Activated CD4-positive, alpha-beta T cell treated with anti-CD3 and anti-CD28 coated beads for 48 hours (primary cell): Measurements from ENCODE around the gene DCC.

Experiments used
- DNase-seq: peaks from one replicate; pipeline ENCODE4 v3.0.0-alpha.2; 2020

The DCC gene

DNA sequence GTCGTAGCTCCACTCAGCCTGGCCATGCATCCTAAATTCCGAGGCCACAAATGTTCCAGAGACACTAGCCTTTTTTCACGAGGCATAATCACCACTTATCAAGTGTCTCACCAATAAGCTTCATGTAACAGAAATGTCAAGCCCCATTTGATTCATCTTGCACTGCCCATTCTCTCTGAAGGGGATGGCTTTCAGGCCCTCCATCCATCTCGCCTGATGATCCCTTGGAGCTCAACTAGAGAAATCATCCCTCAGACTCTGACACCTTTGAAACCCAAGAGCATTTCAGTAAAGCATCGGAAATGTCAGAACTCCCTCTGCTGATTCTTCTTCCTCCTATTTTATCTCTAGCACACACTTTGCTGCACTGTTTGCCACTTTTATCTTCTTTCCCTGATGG is 91.7 kb downstream of the DCC start:
- no peak for DNase-seq

DNA sequence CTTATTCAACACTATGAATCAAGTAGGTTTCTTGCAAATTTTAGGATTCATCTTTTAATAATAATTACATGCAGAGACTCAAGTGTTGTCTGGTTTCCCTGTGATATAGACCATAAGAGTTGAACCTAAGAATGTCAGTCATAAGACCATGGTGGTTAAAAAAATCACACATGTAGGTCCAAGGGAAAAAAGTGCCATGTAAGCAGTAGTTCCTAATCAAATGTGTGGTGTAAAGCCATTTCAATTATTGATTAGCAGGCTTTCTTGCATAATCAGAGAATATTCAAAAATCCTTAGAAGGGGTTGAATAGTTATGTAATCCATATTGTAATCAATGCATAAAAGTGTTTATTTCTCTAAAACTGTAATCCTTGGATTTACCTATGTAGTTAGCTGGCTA is 93.8 kb downstream of the DCC start:
- no peak for DNase-seq

- DNase-seq: no peak
Measured at GRCh38 chr18:52435301-52435700, 95.3 kb downstream of the DCC start.

- DNase-seq: no peak
Measured at GRCh38 chr18:52437161-52437560, 97.2 kb downstream of the DCC start.

DNA sequence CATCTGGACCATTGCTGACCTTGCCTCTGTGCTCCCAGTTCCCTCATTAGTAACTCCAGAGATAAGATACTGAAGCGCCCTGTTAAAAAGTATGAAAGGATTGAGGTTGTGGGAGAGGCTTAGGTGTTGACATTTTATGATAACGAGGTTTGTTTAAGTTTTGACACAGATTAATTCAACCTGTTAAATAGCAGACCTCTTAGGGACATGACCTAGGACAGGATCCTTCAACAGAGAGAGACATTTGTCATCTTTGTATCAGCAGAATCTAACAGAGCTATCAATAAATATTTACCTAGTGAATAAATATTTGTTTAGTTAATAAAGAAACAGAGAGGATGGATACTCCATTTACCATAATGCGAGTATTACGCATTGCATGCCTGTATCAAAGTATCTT is 99.5 kb downstream of the DCC start:
- no peak for DNase-seq

GRCh38 chr18:52441794-52442193 is 101.8 kb downstream of the DCC start:
- DNase-seq: no peak

DNA sequence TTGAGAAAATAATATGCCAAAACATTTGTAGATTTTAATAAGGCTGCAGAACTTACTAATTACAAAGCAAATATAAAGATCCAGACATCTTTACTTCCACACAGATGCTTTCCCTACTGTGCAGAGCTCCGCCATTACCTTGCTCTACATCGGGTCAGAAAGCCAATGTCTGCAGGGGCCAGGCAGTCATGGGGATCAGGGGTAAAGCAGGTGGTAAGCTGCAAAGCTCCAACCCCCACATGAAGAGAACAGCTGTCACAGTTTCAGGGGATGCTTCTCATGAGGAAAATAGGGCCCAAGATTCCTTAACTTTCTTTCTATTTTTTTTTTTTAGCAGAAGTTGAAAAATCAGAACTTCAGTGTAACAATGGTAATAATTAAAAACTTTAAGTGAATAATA is 102.7 kb downstream of the DCC start:
- no peak for DNase-seq

GRCh38 chr18:52451256-52451655 is 111.3 kb downstream of the DCC start:
- no peak for DNase-seq

- no peak for DNase-seq
Measured at GRCh38 chr18:52451851-52452250, 111.9 kb downstream of the DCC start.

DNA sequence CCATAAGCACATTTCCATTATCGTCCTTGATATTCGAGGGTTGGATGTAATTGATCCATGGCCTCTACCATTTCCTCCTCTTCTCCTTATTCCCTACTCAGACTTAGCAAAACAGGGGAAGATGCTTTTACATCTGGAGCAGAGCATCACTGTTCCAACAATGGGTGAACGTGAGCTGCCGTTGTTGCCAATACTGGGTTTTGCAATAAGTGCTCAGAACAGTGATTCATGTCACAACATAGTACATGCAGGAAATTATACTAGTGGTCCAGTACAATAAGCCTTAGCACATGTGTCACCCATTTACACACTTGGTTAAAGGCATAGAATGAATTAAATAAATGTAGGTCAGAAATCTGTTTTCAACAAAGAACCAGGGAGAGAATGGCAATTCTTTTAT is 112.4 kb downstream of the DCC start:
- DNase-seq: no peak

GRCh38 chr18:52459890-52460289 is 119.9 kb downstream of the DCC start:
- DNase-seq: no peak

DNA sequence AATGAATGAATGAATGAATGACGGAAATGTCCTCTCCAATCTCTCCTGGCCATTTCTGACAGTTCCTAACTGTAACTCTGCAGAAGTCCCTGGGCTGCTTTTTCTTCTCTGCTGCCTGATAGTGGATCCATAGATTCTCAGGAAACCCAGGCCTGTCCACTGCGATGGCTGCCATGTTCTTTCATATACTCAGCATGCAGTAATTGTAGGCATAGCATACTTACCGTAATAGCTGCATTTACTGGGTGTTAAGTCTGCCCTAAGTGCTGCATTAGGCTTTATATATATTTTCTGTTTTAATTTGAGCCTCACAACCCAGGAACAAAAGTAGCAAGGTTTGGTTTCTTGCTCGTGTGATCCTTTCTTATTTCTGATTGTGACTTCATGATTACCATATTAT is 122.9 kb downstream of the DCC start:
- no peak for DNase-seq

GRCh38 chr18:52465391-52465790 is 125.4 kb downstream of the DCC start:
- no peak for DNase-seq

DNA sequence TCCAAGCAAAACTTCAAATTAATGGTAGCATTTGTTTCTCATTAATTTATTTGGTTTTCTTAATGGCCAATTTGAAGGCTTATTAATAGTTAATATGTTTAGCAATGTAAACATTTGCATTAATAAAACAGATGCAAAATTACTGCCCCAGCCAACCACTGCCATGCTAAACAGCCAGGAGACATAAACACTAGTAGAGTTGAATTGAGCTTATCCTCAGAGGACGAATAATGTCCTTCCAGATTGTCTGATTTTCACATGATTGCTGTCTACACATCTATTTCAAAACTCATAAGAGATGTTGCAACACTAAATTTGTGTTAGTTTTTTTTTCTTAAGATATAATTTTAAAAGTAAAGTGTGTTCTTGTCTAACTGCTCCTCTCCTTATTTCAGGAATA is 128.5 kb downstream of the DCC start:
- DNase-seq: no peak

GRCh38 chr18:52475325-52475724 is 135.3 kb downstream of the DCC start:
- DNase-seq: no peak

- DNase-seq: no peak
Measured at GRCh38 chr18:52481116-52481515, 141.1 kb downstream of the DCC start.

DNA sequence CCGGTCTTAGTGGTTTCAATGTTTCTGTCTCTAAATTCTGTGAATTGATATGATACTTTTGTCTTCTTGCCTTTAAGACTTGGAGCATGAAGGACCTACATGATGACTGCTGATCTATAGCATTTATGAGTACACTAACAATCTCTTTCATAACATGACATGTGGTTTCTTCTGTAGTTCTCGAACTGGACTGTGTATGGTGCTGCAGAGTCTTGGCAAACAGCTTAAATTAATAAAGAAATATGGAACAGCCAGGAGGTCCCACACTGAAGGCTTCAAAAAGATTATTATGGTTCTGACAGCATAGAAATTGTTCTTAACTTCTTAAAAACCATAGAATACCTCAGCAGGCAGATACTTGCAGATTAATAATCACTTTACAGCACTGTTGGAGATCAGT is 145.0 kb downstream of the DCC start:
- no peak for DNase-seq

DNA sequence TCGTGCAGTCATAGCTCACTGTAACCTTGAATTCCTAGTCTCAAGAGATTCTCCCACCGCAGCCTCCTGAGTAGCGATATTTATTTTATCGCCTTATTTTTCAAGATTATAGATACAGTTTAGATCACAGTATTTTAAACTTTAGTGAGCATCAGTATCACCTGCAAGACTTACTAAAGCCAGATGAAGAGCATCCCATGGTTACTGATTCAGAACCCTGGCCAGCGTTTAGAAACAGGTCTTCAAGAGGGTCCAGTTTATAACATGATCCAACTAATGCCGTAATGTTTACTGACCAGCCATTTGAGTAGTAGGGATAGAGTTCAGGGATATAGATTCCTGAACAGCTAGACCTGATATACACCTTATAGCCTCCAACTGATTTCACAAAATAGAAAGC is 146.1 kb downstream of the DCC start:
- no peak for DNase-seq

- no peak for DNase-seq
Measured at GRCh38 chr18:52489396-52490306, 149.7 kb downstream of the DCC start.

GRCh38 chr18:52496426-52496825 is 156.4 kb downstream of the DCC start:
- no peak for DNase-seq

- no peak for DNase-seq
Measured at GRCh38 chr18:52499016-52499415, 159.0 kb downstream of the DCC start.

DNA sequence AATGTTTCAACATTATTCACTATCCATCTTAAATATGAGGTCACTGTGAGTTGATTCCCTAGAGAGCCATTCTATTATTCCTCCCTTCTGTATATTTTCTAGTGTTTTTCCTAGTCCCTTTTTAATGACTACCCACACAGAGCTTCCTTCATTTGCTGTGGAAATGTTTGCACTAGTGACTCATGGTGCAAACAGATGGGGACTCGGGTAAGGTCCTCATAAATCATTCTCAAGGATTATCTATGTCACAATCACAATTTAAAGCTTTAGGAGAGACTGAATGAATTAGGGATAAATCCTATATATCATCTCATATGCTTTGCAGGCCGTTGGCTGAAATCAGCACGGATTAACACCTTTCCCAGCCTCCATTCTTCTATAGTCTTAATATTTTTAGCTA is 159.6 kb downstream of the DCC start:
- DNase-seq: no peak

GRCh38 chr18:52504589-52504988 is 164.6 kb downstream of the DCC start:
- DNase-seq: no peak

DNA sequence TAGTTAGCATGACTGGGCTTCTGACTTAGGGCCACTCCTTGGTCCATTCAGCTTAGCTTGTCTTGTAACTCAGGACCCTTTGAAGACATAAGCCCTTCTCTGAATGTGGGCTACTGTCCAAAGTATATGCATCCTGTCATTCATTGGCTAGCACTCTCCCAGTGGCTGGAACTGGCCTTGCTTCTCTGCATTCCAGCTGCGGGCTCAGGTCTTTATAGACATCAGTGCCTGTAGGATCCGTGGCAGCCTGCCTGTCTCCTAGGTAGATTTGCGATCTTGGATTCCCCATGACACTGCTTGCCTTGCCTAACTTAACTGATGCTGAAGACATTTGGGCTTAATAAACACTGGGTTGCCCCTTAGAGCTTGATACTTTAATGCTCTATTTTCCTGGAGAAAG is 170.1 kb downstream of the DCC start:
- DNase-seq: no peak

DNA sequence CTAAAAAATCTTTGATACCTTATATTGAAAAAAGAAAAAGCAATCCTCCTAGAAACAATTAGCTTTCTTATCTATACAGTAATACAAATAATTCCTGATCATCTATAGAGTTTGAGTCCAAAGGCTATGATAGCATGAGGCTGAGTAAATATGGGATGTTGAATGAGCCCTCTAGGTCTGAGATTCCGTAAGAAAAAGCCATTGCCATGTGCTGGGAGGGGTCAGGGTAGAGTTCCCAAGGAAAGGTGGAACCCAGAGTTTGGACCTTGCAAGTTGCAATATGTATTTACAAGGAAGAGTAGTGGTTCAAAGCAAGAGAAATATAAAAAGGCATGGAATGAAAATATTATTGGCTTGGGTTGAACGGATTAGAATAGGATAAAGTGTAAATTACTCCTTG is 178.1 kb downstream of the DCC start:
- no peak for DNase-seq
